Mucosa of rectum (tissue), 2 donors: Measurements from ENCODE around the gene NEK11.
"Not testable (repeated sequence)": the region's sequence is repeated elsewhere in the genome, so short reads cannot be mapped to it uniquely, and the experiment has no call there.

Experiments used
- H3K27ac ChIP-seq, 2 donors: one replicate each; pipeline ENCODE4 v1.7.0; 2013; ENCODE audit warnings: inconsistent platforms in 2 of 2, low read depth in 2 of 2, low read length in 2 of 2
- H3K27me3 ChIP-seq, 2 donors: one replicate each; pipeline ENCODE4 v1.7.0; 2013; ENCODE audit warnings: low read length in 2 of 2; ENCODE audit not compliant: control insufficient read depth in 2 of 2, insufficient read depth in 2 of 2
- H3K36me3 ChIP-seq, 2 donors: one replicate each; pipeline ENCODE4 v1.7.0; 2013; ENCODE audit warnings: low read length in 2 of 2; ENCODE audit not compliant: control insufficient read depth in 2 of 2, insufficient read depth in 2 of 2
- H3K4me1 ChIP-seq, 2 donors: one replicate each; pipeline ENCODE4 v1.7.0; 2013; ENCODE audit warnings: low read length in 2 of 2, mild to moderate bottlenecking in 1 of 2; ENCODE audit not compliant: control insufficient read depth in 2 of 2, insufficient read depth in 2 of 2
- H3K4me3 ChIP-seq, 2 donors: one replicate each; pipeline ENCODE4 v1.7.0; 2013; ENCODE audit warnings: low read length in 2 of 2
- H3K9ac ChIP-seq, 2 donors: one replicate each; pipeline ENCODE4 v1.7.0; 2013; ENCODE audit warnings: low read length in 2 of 2, low read depth in 1 of 2, mild to moderate bottlenecking in 1 of 2
- H3K9me3 ChIP-seq, 2 donors: one replicate each; pipeline ENCODE4 v1.7.0; 2013; ENCODE audit warnings: low read length in 2 of 2; ENCODE audit not compliant: control insufficient read depth in 2 of 2
- donor health status: healthy.
- donor health status: Normal muscosa, but diverticular disease.

NEK11 gene

DNA sequence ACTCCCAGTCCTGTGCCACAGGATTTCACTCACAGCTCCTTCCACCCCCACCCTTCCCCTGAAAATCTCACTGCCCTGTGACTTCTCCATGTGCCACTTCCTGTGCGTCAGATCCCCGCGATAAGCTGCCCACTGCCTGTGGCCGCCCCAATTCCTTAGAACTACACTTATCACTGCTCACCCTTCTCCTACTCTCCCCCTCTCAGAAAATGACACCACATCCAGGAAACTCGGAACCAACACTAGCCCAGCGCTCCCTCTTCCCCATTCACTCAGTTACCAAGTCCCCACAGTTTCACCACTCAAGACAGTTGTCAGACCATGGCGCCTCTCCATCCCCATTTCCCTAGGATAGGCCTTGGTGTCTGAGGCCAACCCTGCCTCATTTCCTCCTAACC is 334.4 kb downstream of the NEK11 start:
- not testable (repeated sequence) for H3K27me3 ChIP-seq, H3K36me3 ChIP-seq, H3K9me3 ChIP-seq
- Histone ChIP-seq H3K4me1 (peaks cover 9 to 11% of the 10 kb centered on the region in 2 donors), H3K9ac (peak overlapping the region in 1 of 2 donors; percentile 83), H3K27ac (peak overlapping the region; percentile 86 to 93), H3K4me3 (peak overlapping the region; percentile 42 to 81)

DNA sequence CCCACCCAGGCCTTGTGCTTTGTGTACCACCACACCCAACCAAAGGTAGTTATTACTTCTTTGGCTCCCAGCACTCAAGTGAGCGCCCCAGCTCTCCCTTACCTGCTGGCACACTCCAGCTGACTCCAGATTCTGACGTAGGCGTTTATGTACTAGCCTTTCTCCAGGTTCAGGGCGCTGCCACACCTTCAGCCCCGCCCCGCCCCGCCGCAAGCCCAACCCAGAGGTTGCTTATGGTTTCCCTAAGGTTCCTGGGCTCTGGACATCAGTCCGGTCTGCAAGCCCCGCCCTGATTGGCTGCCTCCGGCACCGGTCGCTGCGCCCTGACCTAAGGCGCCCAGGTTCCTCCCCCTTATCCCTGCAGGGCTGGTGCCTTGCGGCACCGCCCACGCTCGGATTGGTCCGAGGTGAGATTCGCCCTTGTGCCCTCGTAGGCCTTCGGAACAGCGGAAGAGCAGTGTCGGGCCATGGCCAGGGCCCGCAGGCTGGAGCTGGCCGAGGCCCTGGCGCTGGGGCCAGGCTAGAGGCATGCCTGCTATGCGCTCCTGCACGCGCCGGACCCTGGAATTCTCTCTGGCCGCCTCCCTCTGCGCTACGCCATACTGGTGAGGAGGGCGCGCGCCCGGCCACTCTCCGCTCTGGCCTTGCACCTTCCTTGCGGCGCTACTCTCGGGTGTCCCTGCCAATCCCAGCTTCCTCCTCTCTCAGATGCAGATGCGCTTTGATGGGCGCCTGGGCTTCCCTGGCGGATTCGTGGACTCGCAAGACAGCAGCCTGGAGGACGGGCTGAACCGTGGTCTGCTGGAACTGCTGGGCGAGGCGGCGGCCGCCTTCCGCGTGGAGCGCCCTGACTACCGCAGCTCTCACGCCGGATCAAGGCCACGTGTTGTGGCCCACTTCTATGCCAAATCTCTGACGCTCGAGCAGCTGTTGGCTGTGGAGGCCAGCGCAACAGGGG is 335.1 kb downstream of the NEK11 start:
- Histone ChIP-seq H3K9me3 (no peaks in the 10 kb centered on the region), H3K27me3 (no peaks in the 10 kb centered on the region), H3K36me3 (no peaks in the 10 kb centered on the region), H3K9ac (peak overlapping the region; percentile 75 to 83), H3K4me1 (peaks cover 9 to 11% of the 10 kb centered on the region in 2 donors), H3K27ac (peak overlapping the region; percentile 88 to 93), H3K4me3 (peak overlapping the region; percentile 81 to 82)

GRCh38 chr3:131363275-131363674 is 336.6 kb downstream of the NEK11 start:
- H3K27ac ChIP-seq = peak overlapping the region; percentile 5 to 34
- H3K9ac ChIP-seq = no peak overlapping the region
- no peaks in the 10 kb centered on the region for H3K9me3 ChIP-seq
- H3K4me3 ChIP-seq = no peak overlapping the region
- H3K36me3 ChIP-seq = no peaks in the 10 kb centered on the region
- H3K27me3 ChIP-seq = no peaks in the 10 kb centered on the region
- peaks cover 9 to 11% of the 10 kb centered on the region in 2 donors for H3K4me1 ChIP-seq

- Histone ChIP-seq H3K27me3 (no peaks in the 10 kb centered on the region), H3K9ac (no peak overlapping the region), H3K9me3 (no peaks in the 10 kb centered on the region), H3K27ac (no peak overlapping the region), H3K4me1 (peaks cover 0 to 2% of the 10 kb centered on the region in 2 donors), H3K36me3 (peaks cover 8 to 9% of the 10 kb centered on the region in 2 donors), H3K4me3 (no peak overlapping the region)
Measured at GRCh38 chr3:131370935-131371687, 344.4 kb downstream of the NEK11 start.

DNA sequence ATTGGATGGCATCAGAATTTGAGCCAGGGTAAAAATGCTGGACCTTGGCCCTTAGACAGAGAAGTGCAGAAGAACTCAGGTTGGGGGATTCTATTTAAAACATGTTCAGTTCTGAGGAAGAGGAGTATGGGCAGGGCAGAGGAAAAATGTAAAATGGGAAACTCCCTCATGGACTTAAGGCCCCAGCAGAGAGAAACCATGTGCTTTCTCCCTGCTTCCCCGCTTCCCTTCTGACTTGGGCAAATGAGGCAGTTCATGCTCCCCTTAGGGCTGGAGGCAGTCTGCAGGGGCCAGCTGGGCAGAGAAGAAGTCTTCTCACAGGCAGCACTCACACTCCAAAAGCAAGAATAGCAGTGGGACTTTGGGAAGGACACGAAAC is 345.0 kb downstream of the NEK11 start:
- no peaks in the 10 kb centered on the region for H3K9me3 ChIP-seq
- no peak overlapping the region for H3K27ac ChIP-seq
- H3K9ac ChIP-seq = no peak overlapping the region
- peaks cover 8 to 9% of the 10 kb centered on the region in 2 donors for H3K36me3 ChIP-seq
- no peak overlapping the region for H3K4me3 ChIP-seq
- peaks cover 0 to 2% of the 10 kb centered on the region in 2 donors for H3K4me1 ChIP-seq
- H3K27me3 ChIP-seq = no peaks in the 10 kb centered on the region

GRCh38 chr3:131374741-131375140 is 348.1 kb downstream of the NEK11 start:
- Histone ChIP-seq H3K36me3 (peaks cover 8 to 9% of the 10 kb centered on the region in 2 donors), H3K27ac (no peak overlapping the region), H3K27me3 (no peaks in the 10 kb centered on the region), H3K9ac (no peak overlapping the region), H3K9me3 (no peaks in the 10 kb centered on the region), H3K4me3 (no peak overlapping the region), H3K4me1 (peaks cover 0 to 2% of the 10 kb centered on the region in 2 donors)

- Histone ChIP-seq H3K9ac (peak overlapping the region; percentile 84 to 91), H3K4me1 (peaks cover 22 to 26% of the 10 kb centered on the region in 2 donors), H3K4me3 (peak overlapping the region; percentile 88 to 93), H3K36me3 (peaks cover 5 to 12% of the 10 kb centered on the region in 2 donors), H3K27ac (peak overlapping the region; percentile 94 to 98)
- not testable (repeated sequence) for H3K9me3 ChIP-seq, H3K27me3 ChIP-seq
Measured at GRCh38 chr3:131380821-131381444, 354.3 kb downstream of the NEK11 start.

DNA sequence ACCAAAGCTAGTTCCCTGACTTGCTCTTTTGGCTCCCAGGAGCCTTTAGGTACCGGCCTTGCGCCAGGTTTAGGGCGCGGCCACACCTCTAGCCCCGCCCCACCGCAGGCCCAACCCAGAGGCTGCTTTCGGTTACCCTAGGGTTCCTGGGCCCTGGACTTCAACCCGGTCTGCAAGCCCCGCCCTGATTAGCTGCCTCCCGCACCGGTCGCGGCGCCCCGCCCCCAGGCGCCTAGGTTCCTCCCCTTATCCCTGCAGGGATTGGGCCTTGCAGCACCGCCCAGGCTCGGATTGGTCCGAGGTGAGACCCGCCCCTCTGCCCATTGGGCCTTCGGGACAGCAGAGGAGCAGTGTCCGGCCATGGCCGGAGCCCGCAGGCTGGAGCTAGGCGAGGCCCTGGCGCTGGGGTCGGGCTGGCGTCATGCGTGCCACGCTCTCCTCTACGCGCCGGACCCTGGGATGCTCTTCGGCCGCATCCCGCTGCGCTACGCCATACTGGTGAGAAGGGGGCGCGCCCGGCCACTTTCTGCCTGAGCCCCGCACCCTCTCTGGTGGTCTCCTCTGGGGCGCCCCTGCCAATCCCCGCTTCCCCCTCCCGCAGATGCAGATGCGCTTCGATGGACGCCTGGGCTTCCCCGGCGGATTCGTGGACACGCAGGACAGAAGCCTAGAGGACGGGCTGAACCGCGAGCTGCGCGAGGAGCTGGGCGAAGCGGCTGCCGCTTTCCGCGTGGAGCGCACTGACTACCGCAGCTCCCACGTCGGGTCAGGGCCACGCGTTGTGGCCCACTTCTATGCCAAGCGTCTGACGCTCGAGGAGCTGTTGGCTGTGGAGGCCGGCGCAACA is 355.0 kb downstream of the NEK11 start, which contains the start of gene NUDT16:
Gene NUDT16 (plus strand): TSS at position 330 of the 847 bp plus-strand sequence. CDS start 31 bp downstream, at position 361.
- H3K4me1 ChIP-seq = peaks cover 28 to 34% of the 10 kb centered on the region in 2 donors
- H3K4me3 ChIP-seq = peak within 1 kb of the TSS; percentile 92 to 93

More for the DNA sequence above, 355.0 kb downstream of the NEK11 start, which contains the start of gene NUDT16:
- H3K36me3 ChIP-seq = peaks cover 5 to 12% of the 10 kb centered on the region in 2 donors
- no peaks in the 10 kb centered on the region for H3K27me3 ChIP-seq
- no peaks in the 10 kb centered on the region for H3K9me3 ChIP-seq
- peak within 1 kb of the TSS; percentile 94 to 98 for H3K27ac ChIP-seq
- H3K9ac ChIP-seq = peak within 1 kb of the TSS; percentile 91 to 93
